Endothelial cell of umbilical vein (primary cell): ENCODE results near the gene TRERF1.

Source experiments
- CTCF ChIP-seq, 2 donors: IDR thresholded peaks; 1 replicate in 1 of 2; 2 replicates in 1 of 2; pipeline ENCODE4 v1.5.1; 2011; ENCODE audit warnings: low read length in 2 of 2, mild to moderate bottlenecking in 2 of 2, moderate library complexity in 2 of 2, control low read depth in 1 of 2, inconsistent platforms in 1 of 2, low read depth in 1 of 2; ENCODE audit not compliant: insufficient read depth in 1 of 2; ENCODE audit errors: extremely low read depth in 1 of 2
- EZH2 ChIP-seq: IDR thresholded peaks from 2 replicates; pipeline ENCODE4 v1.6.1; 2012; ENCODE audit warnings: borderline replicate concordance, low read depth, mild to moderate bottlenecking, moderate library complexity, low read length, inconsistent platforms; ENCODE audit not compliant: severe bottlenecking
- FOS ChIP-seq: IDR thresholded peaks from 2 replicates; pipeline ENCODE4 v1.6.1; 2011; ENCODE audit warnings: mild to moderate bottlenecking, low read length, moderate library complexity, borderline replicate concordance; ENCODE audit not compliant: insufficient read depth
- MAX ChIP-seq: IDR thresholded peaks from 2 replicates; pipeline ENCODE4 v1.6.1; 2011; ENCODE audit not compliant: insufficient read depth, insufficient read length
- MYC ChIP-seq: IDR thresholded peaks from one replicate; pipeline ENCODE4 v1.6.1; 2011; ENCODE audit warnings: mild to moderate bottlenecking, low read depth, low read length
- POLR2A ChIP-seq: IDR thresholded peaks from 2 replicates; pipeline ENCODE4 v1.6.1; 2012; ENCODE audit warnings: low read depth, mild to moderate bottlenecking, control low read depth, low read length
- POLR2AphosphoS5 ChIP-seq: IDR thresholded peaks from 2 replicates; pipeline ENCODE4 v1.6.1; 2012; ENCODE audit warnings: low read depth, mild to moderate bottlenecking, control low read depth, low read length, moderate library complexity; ENCODE audit not compliant: insufficient read depth

- TF ChIP-seq MAX, result no peak
- no peak for TF ChIP-seq CTCF (IDR thresholded peaks at IDR 0.05; ENCODE audit: extremely low read depth in 1 of 2, insufficient read depth in 1 of 2, low read depth in 1 of 2, low read length in 2 of 2)
- no peak for TF ChIP-seq POLR2A
- TF ChIP-seq EZH2, result no peak
- no peak for TF ChIP-seq MYC
- no peak for TF ChIP-seq POLR2AphosphoS5
- no peak for TF ChIP-seq FOS
Observed at GRCh38 chr6:42220807-42221206, 230.9 kb downstream of the TRERF1 start.
